ENCODE results near the gene ZDHHC17. TPM values are rescaled to one million over a fixed set of nuclear protein-coding genes. Genes with fewer than 3 reads are reported as not detected.

The ZDHHC17 gene
- total and polyA plus RNA-seq, 7 donors = 0.92 to 54.3 (median 38.6) TPM

DNA sequence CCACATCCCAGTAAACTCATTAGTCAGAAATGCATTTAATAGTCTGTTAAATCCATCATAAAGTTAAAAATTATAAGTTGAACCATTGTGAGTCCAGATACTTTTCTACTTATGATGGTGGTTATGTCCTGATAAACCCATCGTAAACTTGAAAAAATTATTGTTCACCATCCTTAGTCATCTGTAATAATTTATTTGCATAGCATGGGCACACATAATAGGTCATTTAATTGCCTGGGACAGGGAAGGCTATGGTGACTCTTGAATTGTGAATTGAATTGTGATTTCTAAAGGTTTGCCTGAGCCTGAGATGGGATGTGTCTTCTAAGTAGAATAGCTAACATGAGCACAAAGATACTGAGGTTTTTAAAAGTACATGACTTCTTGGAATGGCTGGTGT is 21.5 kb downstream of the ZDHHC17 start:
- Histone ChIP-seq H3K4me3 (no peak overlapping the region), H3K36me3 (no peaks in the 10 kb centered on the region), H3K9me3 (no peaks in the 10 kb centered on the region), H3K27ac (peak overlapping the region in 2 of 4 donors; percentile 33 to 67), H3K4me1 (peaks cover 0 to 76% (median 56%) of the 10 kb centered on the region in 4 donors), H3K27me3 (no peaks in the 10 kb centered on the region)
- intact Hi-C loops (cut with DNase I) = no loop called here
- TF ChIP-seq, protein P1, sequence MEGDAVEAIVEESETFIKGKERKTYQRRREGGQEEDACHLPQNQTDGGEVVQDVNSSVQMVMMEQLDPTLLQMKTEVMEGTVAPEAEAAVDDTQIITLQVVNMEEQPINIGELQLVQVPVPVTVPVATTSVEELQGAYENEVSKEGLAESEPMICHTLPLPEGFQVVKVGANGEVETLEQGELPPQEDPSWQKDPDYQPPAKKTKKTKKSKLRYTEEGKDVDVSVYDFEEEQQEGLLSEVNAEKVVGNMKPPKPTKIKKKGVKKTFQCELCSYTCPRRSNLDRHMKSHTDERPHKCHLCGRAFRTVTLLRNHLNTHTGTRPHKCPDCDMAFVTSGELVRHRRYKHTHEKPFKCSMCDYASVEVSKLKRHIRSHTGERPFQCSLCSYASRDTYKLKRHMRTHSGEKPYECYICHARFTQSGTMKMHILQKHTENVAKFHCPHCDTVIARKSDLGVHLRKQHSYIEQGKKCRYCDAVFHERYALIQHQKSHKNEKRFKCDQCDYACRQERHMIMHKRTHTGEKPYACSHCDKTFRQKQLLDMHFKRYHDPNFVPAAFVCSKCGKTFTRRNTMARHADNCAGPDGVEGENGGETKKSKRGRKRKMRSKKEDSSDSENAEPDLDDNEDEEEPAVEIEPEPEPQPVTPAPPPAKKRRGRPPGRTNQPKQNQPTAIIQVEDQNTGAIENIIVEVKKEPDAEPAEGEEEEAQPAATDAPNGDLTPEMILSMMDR (IDR thresholded peaks at IDR 0.05) = no peak
- no peak for TF ChIP-seq EP300 (IDR thresholded peaks at IDR 0.05)
- TF ChIP-seq POLR2A (IDR thresholded peaks at IDR 0.05) = no peak
- no peak for TF ChIP-seq POLR2AphosphoS5 (IDR thresholded peaks at IDR 0.05)
- DNase-seq = no peak
- 94 to 97% methylated on average over 1 of the region's 1 CpG for WGBS, 2 donors

DNA sequence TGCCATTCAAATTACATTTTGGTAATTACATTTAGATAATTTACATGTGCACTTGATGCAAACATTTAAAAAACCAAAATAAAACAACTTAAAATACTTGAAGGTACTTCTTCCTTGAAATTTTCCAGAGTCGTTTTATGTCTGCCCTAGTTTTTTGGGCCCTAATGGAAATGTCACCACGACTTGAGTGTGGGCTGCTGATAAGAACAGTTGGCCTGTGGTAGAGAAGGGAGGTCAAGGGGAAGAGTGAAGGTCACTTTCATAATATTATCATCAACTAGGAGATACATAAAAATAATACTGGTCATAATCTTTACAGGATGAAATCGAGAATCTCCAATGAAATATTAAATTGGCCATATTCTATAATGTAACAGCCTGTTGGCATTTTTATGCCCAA is 23.1 kb downstream of the ZDHHC17 start:
- no peak overlapping the region for H3K27ac ChIP-seq
- no peak overlapping the region for H3K4me3 ChIP-seq
- no peak for DNase-seq
- TF ChIP-seq EP300 (IDR thresholded peaks at IDR 0.05) (no peak), POLR2AphosphoS5 (IDR thresholded peaks at IDR 0.05) (no peak)
- no peaks in the 10 kb centered on the region for H3K27me3 ChIP-seq
- 89 to 93% methylated on average over 3 of the region's 3 CpGs for WGBS, 2 donors
- peaks cover 0 to 78% (median 53%) of the 10 kb centered on the region in 4 donors for H3K4me1 ChIP-seq
- H3K9me3 ChIP-seq = no peaks in the 10 kb centered on the region
- intact Hi-C loops (cut with DNase I) = no loop called here
- no peaks in the 10 kb centered on the region for H3K36me3 ChIP-seq

DNA sequence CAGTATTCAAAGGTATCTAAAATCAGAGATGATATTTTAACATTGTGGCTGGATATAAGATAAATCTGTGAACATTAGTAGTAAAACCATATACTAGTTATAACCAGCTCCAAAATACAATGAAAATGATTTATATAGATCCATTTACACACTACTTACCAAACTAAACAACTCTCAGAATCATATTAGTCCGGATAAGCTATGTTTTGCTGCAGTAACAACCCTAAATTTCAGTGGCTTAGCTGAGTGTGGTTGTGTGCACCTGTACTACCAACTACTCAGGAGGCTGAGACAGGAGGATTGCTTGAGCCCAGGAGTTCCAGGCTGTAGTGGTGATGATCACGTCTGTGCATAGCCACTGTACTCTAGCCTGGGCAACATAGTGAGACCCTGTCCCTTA is 23.8 kb downstream of the ZDHHC17 start:
- Histone ChIP-seq H3K4me3 (no peak overlapping the region), H3K27me3 (no peaks in the 10 kb centered on the region), H3K4me1 (peaks cover 0 to 78% (median 52%) of the 10 kb centered on the region in 4 donors), H3K9me3 (no peaks in the 10 kb centered on the region), H3K27ac (no peak overlapping the region), H3K36me3 (no peaks in the 10 kb centered on the region)
- no peak for DNase-seq
- intact Hi-C loops (cut with DNase I) = no loop called here
- TF ChIP-seq, protein P1 (IDR thresholded peaks at IDR 0.05) = no peak
- TF ChIP-seq EP300 (IDR thresholded peaks at IDR 0.05) = no peak
- no peak for TF ChIP-seq POLR2AphosphoS5 (IDR thresholded peaks at IDR 0.05)
- TF ChIP-seq POLR2A (IDR thresholded peaks at IDR 0.05) = no peak
- 96 to 99% methylated on average over 2 of the region's 2 CpGs for WGBS, 2 donors

DNA sequence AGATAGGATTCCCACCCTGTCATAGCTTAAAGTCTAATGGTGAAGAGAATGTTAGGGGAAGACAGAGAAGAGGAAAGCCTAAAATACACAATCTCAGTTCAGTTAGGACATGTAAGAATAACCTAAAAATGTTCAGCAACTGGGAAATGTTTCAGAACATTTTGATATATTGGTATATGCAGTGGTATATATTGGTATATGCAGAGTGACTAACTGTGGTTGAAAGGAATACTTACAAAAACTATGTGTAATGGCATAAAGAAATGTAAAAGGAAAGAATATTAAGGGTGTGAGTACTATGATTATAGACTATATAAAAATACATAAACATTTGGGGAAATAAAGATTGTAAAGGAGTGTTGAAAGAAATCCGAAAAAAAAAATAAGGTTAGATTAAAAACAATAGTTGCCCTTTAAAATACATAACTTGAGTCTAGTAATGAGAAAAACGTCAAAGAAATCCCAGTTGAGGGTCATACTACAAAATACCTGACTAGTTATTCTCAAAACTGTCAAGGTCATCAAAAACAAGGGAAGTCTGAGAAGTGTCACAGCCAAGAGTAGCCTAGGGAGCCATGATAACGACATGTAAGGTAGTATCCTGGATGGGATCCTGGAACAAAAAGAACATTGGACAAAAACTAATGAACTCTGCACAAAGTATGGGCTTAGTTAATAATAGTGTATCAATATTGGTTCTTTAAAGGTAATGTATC is 25.6 kb downstream of the ZDHHC17 start:
- no peak overlapping the region for H3K4me3 ChIP-seq
- H3K36me3 ChIP-seq = no peaks in the 10 kb centered on the region
- intact Hi-C loops (cut with DNase I) = no loop called here
- no peak overlapping the region for H3K27ac ChIP-seq
- DNase-seq = no peak
- TF ChIP-seq EP300 (IDR thresholded peaks at IDR 0.05) (no peak), POLR2A (IDR thresholded peaks at IDR 0.05) (no peak), POLR2AphosphoS5 (IDR thresholded peaks at IDR 0.05) (no peak)
- TF ChIP-seq, protein P1 (IDR thresholded peaks at IDR 0.05) = no peak
- no peaks in the 10 kb centered on the region for H3K9me3 ChIP-seq
- 65 to 86% methylated on average over 3 of the region's 3 CpGs for WGBS, 2 donors
- peaks cover 0 to 69% (median 43%) of the 10 kb centered on the region in 4 donors for H3K4me1 ChIP-seq
- H3K27me3 ChIP-seq = no peaks in the 10 kb centered on the region

DNA sequence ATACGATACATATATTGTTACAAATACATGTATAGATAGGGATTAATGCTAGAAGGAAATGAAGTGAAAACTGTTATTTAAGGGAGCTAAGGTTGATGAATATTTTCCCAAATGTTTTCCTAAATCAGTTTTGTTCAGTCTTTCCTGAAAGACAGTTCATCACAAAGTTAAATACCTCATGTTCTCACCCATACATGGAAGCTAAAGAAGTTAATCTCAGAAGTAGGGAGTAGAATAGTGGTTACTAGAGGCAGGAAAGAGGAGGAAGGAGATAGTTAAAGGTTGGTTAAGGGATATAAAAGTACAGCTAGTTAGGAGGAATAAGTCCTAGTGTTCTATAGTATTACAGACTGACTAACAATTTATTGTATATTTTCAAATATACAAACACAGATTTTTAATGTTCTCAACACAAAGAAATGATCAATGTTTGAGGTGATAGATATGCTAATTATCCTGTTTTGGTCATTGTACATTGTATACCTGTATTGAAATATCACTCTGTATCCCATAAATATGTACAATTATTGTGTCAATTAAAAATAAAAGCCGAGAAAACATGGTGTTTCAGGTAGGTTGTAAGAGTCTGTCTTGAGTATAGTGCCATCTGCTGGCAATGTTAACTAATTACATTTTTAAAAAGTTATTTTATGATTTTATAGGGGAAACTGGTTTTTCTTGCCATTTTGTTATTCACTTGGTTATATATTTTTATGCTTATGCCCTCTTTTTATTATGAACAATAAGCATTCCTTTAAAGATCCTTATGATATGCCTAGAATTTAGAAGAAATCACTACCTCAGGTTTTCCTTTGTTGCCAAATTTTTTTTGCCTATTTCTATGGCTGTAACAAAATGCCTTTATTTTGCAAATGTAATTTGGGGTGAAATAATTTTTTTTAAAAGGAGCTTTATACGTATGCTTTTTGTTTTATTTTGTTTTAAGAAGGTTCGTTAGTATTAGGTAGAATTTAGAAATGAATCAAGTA is 26.9 kb downstream of the ZDHHC17 start:
- TF ChIP-seq, protein P1 (IDR thresholded peaks at IDR 0.05) = peak; percentile 41 to 70 (median 56)
- TF ChIP-seq EP300 (IDR thresholded peaks at IDR 0.05) = no peak

More for the DNA sequence above, 26.9 kb downstream of the ZDHHC17 start:
- Histone ChIP-seq H3K27ac (peak overlapping the region in 2 of 4 donors; percentile 12 to 22), H3K36me3 (no peaks in the 10 kb centered on the region), H3K4me3 (no peak overlapping the region), H3K4me1 (peaks cover 0 to 61% (median 33%) of the 10 kb centered on the region in 4 donors), H3K9me3 (no peaks in the 10 kb centered on the region), H3K27me3 (no peaks in the 10 kb centered on the region)
- 40 to 54% methylated on average over 4 of the region's 4 CpGs for WGBS, 2 donors
- intact Hi-C loops (cut with DNase I) = loop anchor here (1.0 kb wide), 1 partner anchor 170 kb away; no protein-coding TSS in a partner anchor
- no peak for DNase-seq

Measured in sigmoid colon (tissue), 7 donors.